ENCODE results near the gene TRMT6. TPM values are rescaled to one million over a fixed set of nuclear protein-coding genes. Genes with fewer than 3 reads are reported as not detected.

The TRMT6 gene
- 14.6 and 16.3 TPM in 2 replicates for total RNA-seq (2014; rRNA removed; shearing (Covaris generic); ENCODE audit: low replicate concordance)

GRCh38 chr20:5950271-5951031, at the start of gene TRMT6, which contains the start of gene MCM8:
TSS of gene TRMT6 (minus strand) at chr20:5950533. CDS start at chr20:5950405, 128 bp downstream.
TSS of gene MCM8 (plus strand) at chr20:5950652. CDS start at chr20:5952016, 1,364 bp downstream.
- H3K4me3 ChIP-seq, result peak within 1 kb of the TSS; percentile 88
- no peaks in the 10 kb centered on the region for H3K9me3 ChIP-seq
- DNase-seq, result peak; percentile 93
- peaks cover 20% of the 10 kb centered on the region for H3K36me3 ChIP-seq
- no peaks in the 10 kb centered on the region for H3K27me3 ChIP-seq

GRCh38 chr20:5999783-6000182, 49.5 kb upstream of the TRMT6 start:
- Histone ChIP-seq H3K9me3 (no peaks in the 10 kb centered on the region), H3K36me3 (no peaks in the 10 kb centered on the region), H3K4me3 (no peak overlapping the region), H3K27me3 (no peaks in the 10 kb centered on the region)
- DNase-seq, result no peak

GRCh38 chr20:5996765-5997164, 46.4 kb upstream of the TRMT6 start:
- Histone ChIP-seq H3K4me3 (no peak overlapping the region), H3K36me3 (no peaks in the 10 kb centered on the region; the same call in 1 of the 2 replicates), H3K27me3 (no peaks in the 10 kb centered on the region), H3K9me3 (no peaks in the 10 kb centered on the region)
- DNase-seq, result no peak

- Histone ChIP-seq H3K36me3 (no peaks in the 10 kb centered on the region; the same call in 1 of the 2 replicates), H3K9me3 (no peaks in the 10 kb centered on the region), H3K4me3 (no peak overlapping the region), H3K27me3 (no peaks in the 10 kb centered on the region)
- no peak for DNase-seq
Measured at GRCh38 chr20:5991623-5992441, 41.5 kb upstream of the TRMT6 start.

GRCh38 chr20:5990946-5991345, 40.6 kb upstream of the TRMT6 start:
- Histone ChIP-seq H3K27me3 (no peaks in the 10 kb centered on the region), H3K4me3 (no peak overlapping the region), H3K36me3 (no peaks in the 10 kb centered on the region; the same call in 1 of the 2 replicates), H3K9me3 (no peaks in the 10 kb centered on the region)
- DNase-seq, result no peak

GRCh38 chr20:5989539-5989938, 39.2 kb upstream of the TRMT6 start:
- Histone ChIP-seq H3K27me3 (no peaks in the 10 kb centered on the region), H3K36me3 (no peaks in the 10 kb centered on the region; the same call in 1 of the 2 replicates), H3K9me3 (no peaks in the 10 kb centered on the region), H3K4me3 (no peak overlapping the region)
- DNase-seq, result no peak

GRCh38 chr20:5987383-5987782, 37.0 kb upstream of the TRMT6 start:
- Histone ChIP-seq H3K27me3 (no peaks in the 10 kb centered on the region), H3K9me3 (no peaks in the 10 kb centered on the region), H3K4me3 (no peak overlapping the region), H3K36me3 (no peaks in the 10 kb centered on the region; the same call in 1 of the 2 replicates)
- DNase-seq, result no peak

- no peak overlapping the region for H3K4me3 ChIP-seq
- peaks cover 2% of the 10 kb centered on the region for H3K36me3 ChIP-seq
- no peaks in the 10 kb centered on the region for H3K9me3 ChIP-seq
- no peak for DNase-seq
- H3K27me3 ChIP-seq, result no peaks in the 10 kb centered on the region
Measured at GRCh38 chr20:5980720-5981538, 30.6 kb upstream of the TRMT6 start.

GRCh38 chr20:5979801-5980200, 29.5 kb upstream of the TRMT6 start:
- Histone ChIP-seq H3K4me3 (no peak overlapping the region), H3K36me3 (peaks cover 2% of the 10 kb centered on the region), H3K9me3 (no peaks in the 10 kb centered on the region), H3K27me3 (no peaks in the 10 kb centered on the region)
- no peak for DNase-seq

GRCh38 chr20:5977975-5978374, 27.6 kb upstream of the TRMT6 start:
- peaks cover 2% of the 10 kb centered on the region for H3K36me3 ChIP-seq
- no peak for DNase-seq
- H3K9me3 ChIP-seq, result no peaks in the 10 kb centered on the region
- no peaks in the 10 kb centered on the region for H3K27me3 ChIP-seq
- no peak overlapping the region for H3K4me3 ChIP-seq

GRCh38 chr20:5977223-5977622, 26.9 kb upstream of the TRMT6 start:
- no peak overlapping the region for H3K4me3 ChIP-seq
- no peak for DNase-seq
- H3K36me3 ChIP-seq, result peaks cover 2% of the 10 kb centered on the region
- no peaks in the 10 kb centered on the region for H3K9me3 ChIP-seq
- H3K27me3 ChIP-seq, result no peaks in the 10 kb centered on the region

- Histone ChIP-seq H3K27me3 (no peaks in the 10 kb centered on the region), H3K36me3 (peaks cover 2% of the 10 kb centered on the region), H3K9me3 (no peaks in the 10 kb centered on the region), H3K4me3 (no peak overlapping the region)
- DNase-seq, result no peak
Measured at GRCh38 chr20:5975778-5976177, 25.4 kb upstream of the TRMT6 start.

- DNase-seq, result no peak
- H3K36me3 ChIP-seq, result peaks cover 4% of the 10 kb centered on the region
- H3K27me3 ChIP-seq, result no peaks in the 10 kb centered on the region
- no peaks in the 10 kb centered on the region for H3K9me3 ChIP-seq
- H3K4me3 ChIP-seq, result no peak overlapping the region
Measured at GRCh38 chr20:5974531-5974930, 24.2 kb upstream of the TRMT6 start.

- Histone ChIP-seq H3K9me3 (no peaks in the 10 kb centered on the region), H3K36me3 (peaks cover 2% of the 10 kb centered on the region), H3K27me3 (no peaks in the 10 kb centered on the region), H3K4me3 (no peak overlapping the region)
- DNase-seq, result no peak
Measured at GRCh38 chr20:5973971-5974370, 23.6 kb upstream of the TRMT6 start.

GRCh38 chr20:5973172-5973571, 22.8 kb upstream of the TRMT6 start:
- Histone ChIP-seq H3K9me3 (no peaks in the 10 kb centered on the region), H3K4me3 (no peak overlapping the region), H3K27me3 (no peaks in the 10 kb centered on the region), H3K36me3 (peaks cover 2% of the 10 kb centered on the region)
- no peak for DNase-seq

GRCh38 chr20:5971203-5971602, 20.9 kb upstream of the TRMT6 start:
- Histone ChIP-seq H3K4me3 (no peak overlapping the region), H3K36me3 (peaks cover 11% of the 10 kb centered on the region), H3K27me3 (no peaks in the 10 kb centered on the region), H3K9me3 (no peaks in the 10 kb centered on the region)
- no peak for DNase-seq

GRCh38 chr20:5970381-5970780, 20.0 kb upstream of the TRMT6 start:
- H3K9me3 ChIP-seq, result no peaks in the 10 kb centered on the region
- H3K4me3 ChIP-seq, result no peak overlapping the region
- H3K36me3 ChIP-seq, result peaks cover 11% of the 10 kb centered on the region
- no peaks in the 10 kb centered on the region for H3K27me3 ChIP-seq
- no peak for DNase-seq

Measured in MG63 (cell line).